ENCODE measurements around the gene KRT6C.

KRT6C gene

GRCh38 chr12:52487211-52487610 lies 13.6 kb upstream of the KRT6C start:
- H3K36me3 ChIP-seq (ENCODE audit: insufficient read depth, low read length), result no peaks in the 10 kb centered on the region
- WGBS, result 60% methylated on average over 1 of the region's 1 CpG

GRCh38 chr12:52486166-52487105 lies 12.8 kb upstream of the KRT6C start:
- Histone ChIP-seq H3K36me3 (ENCODE audit: insufficient read depth, low read length) (no peaks in the 10 kb centered on the region), H3K9ac (ENCODE audit: low read depth, low read length) (no peak overlapping the region), H3K4me1 (ENCODE audit: insufficient read depth, low read length) (no peaks in the 10 kb centered on the region), H3K9me3 (ENCODE audit: insufficient read depth, low read depth, low read length) (no peaks in the 10 kb centered on the region; the same call in 1 of the 2 replicates), H3K4me3 (ENCODE audit: low read length) (no peak overlapping the region), H3K27me3 (ENCODE audit: insufficient read depth, low read length) (no peaks in the 10 kb centered on the region), H3K27ac (ENCODE audit: low read depth, low read length) (no peak overlapping the region)
- WGBS, result 94% methylated on average over 5 of the region's 5 CpGs

More at GRCh38 chr12:52487211-52487610, 13.6 kb upstream of the KRT6C start:
- Histone ChIP-seq H3K27me3 (ENCODE audit: insufficient read depth, low read length) (no peaks in the 10 kb centered on the region), H3K9ac (ENCODE audit: low read depth, low read length) (no peak overlapping the region), H3K9me3 (ENCODE audit: insufficient read depth, low read depth, low read length) (no peaks in the 10 kb centered on the region; the same call in 1 of the 2 replicates), H3K27ac (ENCODE audit: low read depth, low read length) (no peak overlapping the region), H3K4me3 (ENCODE audit: low read length) (no peak overlapping the region), H3K4me1 (ENCODE audit: insufficient read depth, low read length) (no peaks in the 10 kb centered on the region)

GRCh38 chr12:52480073-52480472 lies 6.5 kb upstream of the KRT6C start:
- no peak overlapping the region for H3K27ac ChIP-seq (ENCODE audit: low read depth, low read length)
- WGBS, result 56% methylated on average over 3 of the region's 3 CpGs

GRCh38 chr12:52477651-52478050 lies 4.0 kb upstream of the KRT6C start:
- H3K36me3 ChIP-seq (ENCODE audit: insufficient read depth, low read length), result no peaks in the 10 kb centered on the region
- WGBS, result 83% methylated on average over 1 of the region's 2 CpGs

More at GRCh38 chr12:52480073-52480472, 6.5 kb upstream of the KRT6C start:
- peaks cover 9% of the 10 kb centered on the region; the same call in 1 of the 2 replicates for H3K9me3 ChIP-seq (ENCODE audit: insufficient read depth, low read depth, low read length)
- no peaks in the 10 kb centered on the region for H3K36me3 ChIP-seq (ENCODE audit: insufficient read depth, low read length)
- H3K4me3 ChIP-seq (ENCODE audit: low read length), result no peak overlapping the region
- H3K9ac ChIP-seq (ENCODE audit: low read depth, low read length), result no peak overlapping the region
- no peaks in the 10 kb centered on the region for H3K27me3 ChIP-seq (ENCODE audit: insufficient read depth, low read length)
- H3K4me1 ChIP-seq (ENCODE audit: insufficient read depth, low read length), result no peaks in the 10 kb centered on the region

GRCh38 chr12:52474212-52474611 lies 607 bp upstream of the KRT6C start:
- Histone ChIP-seq H3K27ac (ENCODE audit: low read depth, low read length) (no peak overlapping the region), H3K4me3 (ENCODE audit: low read length) (no peak overlapping the region), H3K36me3 (ENCODE audit: insufficient read depth, low read length) (no peaks in the 10 kb centered on the region), H3K27me3 (ENCODE audit: insufficient read depth, low read length) (no peaks in the 10 kb centered on the region), H3K9me3 (ENCODE audit: insufficient read depth, low read depth, low read length) (0 out of 2 replicates have a peak, but pooled peaks cover under 1% of the 10 kb centered on the region), H3K9ac (ENCODE audit: low read depth, low read length) (no peak overlapping the region), H3K4me1 (ENCODE audit: insufficient read depth, low read length) (no peaks in the 10 kb centered on the region)
- 100% methylated on average over 1 of the region's 2 CpGs for WGBS

More at GRCh38 chr12:52477651-52478050, 4.0 kb upstream of the KRT6C start:
- Histone ChIP-seq H3K9me3 (ENCODE audit: insufficient read depth, low read depth, low read length) (peaks cover 9% of the 10 kb centered on the region; the same call in 1 of the 2 replicates), H3K27me3 (ENCODE audit: insufficient read depth, low read length) (no peaks in the 10 kb centered on the region), H3K4me1 (ENCODE audit: insufficient read depth, low read length) (no peaks in the 10 kb centered on the region), H3K9ac (ENCODE audit: low read depth, low read length) (no peak overlapping the region), H3K27ac (ENCODE audit: low read depth, low read length) (no peak overlapping the region), H3K4me3 (ENCODE audit: low read length) (no peak overlapping the region)

- no peak overlapping the region for H3K9ac ChIP-seq (ENCODE audit: low read depth, low read length)
- H3K27ac ChIP-seq (ENCODE audit: low read depth, low read length), result no peak overlapping the region
- WGBS, result 77% methylated on average over 4 of the region's 4 CpGs
- H3K4me1 ChIP-seq (ENCODE audit: insufficient read depth, low read length), result no peaks in the 10 kb centered on the region
- no peaks in the 10 kb centered on the region for H3K36me3 ChIP-seq (ENCODE audit: insufficient read depth, low read length)
- no peak overlapping the region for H3K4me3 ChIP-seq (ENCODE audit: low read length)
- H3K9me3 ChIP-seq (ENCODE audit: insufficient read depth, low read depth, low read length), result no peaks in the 10 kb centered on the region
- no peaks in the 10 kb centered on the region for H3K27me3 ChIP-seq (ENCODE audit: insufficient read depth, low read length)
Observed at GRCh38 chr12:52469853-52470252, 3.8 kb downstream of the KRT6C start.

GRCh38 chr12:52464897-52465296 lies 8.7 kb downstream of the KRT6C start:
- H3K36me3 ChIP-seq (ENCODE audit: insufficient read depth, low read length), result no peaks in the 10 kb centered on the region
- no peaks in the 10 kb centered on the region for H3K9me3 ChIP-seq (ENCODE audit: insufficient read depth, low read depth, low read length)
- no peak overlapping the region for H3K27ac ChIP-seq (ENCODE audit: low read depth, low read length)
- H3K9ac ChIP-seq (ENCODE audit: low read depth, low read length), result no peak overlapping the region
- WGBS, result 97% methylated on average over 2 of the region's 2 CpGs
- H3K4me3 ChIP-seq (ENCODE audit: low read length), result no peak overlapping the region
- H3K4me1 ChIP-seq (ENCODE audit: insufficient read depth, low read length), result no peaks in the 10 kb centered on the region
- H3K27me3 ChIP-seq (ENCODE audit: insufficient read depth, low read length), result no peaks in the 10 kb centered on the region

GRCh38 chr12:52461693-52462092 lies 11.9 kb downstream of the KRT6C start:
- Histone ChIP-seq H3K4me1 (ENCODE audit: insufficient read depth, low read length) (no peaks in the 10 kb centered on the region), H3K36me3 (ENCODE audit: insufficient read depth, low read length) (no peaks in the 10 kb centered on the region), H3K27me3 (ENCODE audit: insufficient read depth, low read length) (no peaks in the 10 kb centered on the region), H3K4me3 (ENCODE audit: low read length) (no peak overlapping the region), H3K9ac (ENCODE audit: low read depth, low read length) (no peak overlapping the region), H3K9me3 (ENCODE audit: insufficient read depth, low read depth, low read length) (no peaks in the 10 kb centered on the region), H3K27ac (ENCODE audit: low read depth, low read length) (no peak overlapping the region)
- WGBS, result 87% methylated on average over 5 of the region's 5 CpGs

GRCh38 chr12:52458861-52459260 lies 14.7 kb downstream of the KRT6C start:
- WGBS, result 95% methylated on average over 5 of the region's 5 CpGs
- Histone ChIP-seq H3K36me3 (ENCODE audit: insufficient read depth, low read length) (no peaks in the 10 kb centered on the region), H3K27me3 (ENCODE audit: insufficient read depth, low read length) (no peaks in the 10 kb centered on the region), H3K27ac (ENCODE audit: low read depth, low read length) (no peak overlapping the region), H3K9me3 (ENCODE audit: insufficient read depth, low read depth, low read length) (no peaks in the 10 kb centered on the region), H3K4me1 (ENCODE audit: insufficient read depth, low read length) (peaks cover 8% of the 10 kb centered on the region), H3K9ac (ENCODE audit: low read depth, low read length) (no peak overlapping the region), H3K4me3 (ENCODE audit: low read length) (no peak overlapping the region)

- H3K27ac ChIP-seq (ENCODE audit: low read depth, low read length), result no peak overlapping the region
- H3K27me3 ChIP-seq (ENCODE audit: insufficient read depth, low read length), result no peaks in the 10 kb centered on the region
- no peak overlapping the region for H3K9ac ChIP-seq (ENCODE audit: low read depth, low read length)
- no peaks in the 10 kb centered on the region for H3K9me3 ChIP-seq (ENCODE audit: insufficient read depth, low read depth, low read length)
- 100% methylated on average over 1 of the region's 1 CpG for WGBS
- no peaks in the 10 kb centered on the region for H3K36me3 ChIP-seq (ENCODE audit: insufficient read depth, low read length)
- peaks cover 8% of the 10 kb centered on the region for H3K4me1 ChIP-seq (ENCODE audit: insufficient read depth, low read length)
- no peak overlapping the region for H3K4me3 ChIP-seq (ENCODE audit: low read length)
Observed at GRCh38 chr12:52455821-52456220, 17.8 kb downstream of the KRT6C start.

GRCh38 chr12:52454411-52455201 lies 19.0 kb downstream of the KRT6C start:
- WGBS, result 36% methylated on average over 3 of the region's 3 CpGs
- Histone ChIP-seq H3K36me3 (ENCODE audit: insufficient read depth, low read length) (no peaks in the 10 kb centered on the region), H3K9ac (ENCODE audit: low read depth, low read length) (no peak overlapping the region), H3K4me3 (ENCODE audit: low read length) (no peak overlapping the region), H3K27ac (ENCODE audit: low read depth, low read length) (peak overlapping the region; percentile 50; the same call in 1 of the 2 replicates), H3K9me3 (ENCODE audit: insufficient read depth, low read depth, low read length) (no peaks in the 10 kb centered on the region), H3K4me1 (ENCODE audit: insufficient read depth, low read length) (peaks cover 8% of the 10 kb centered on the region), H3K27me3 (ENCODE audit: insufficient read depth, low read length) (no peaks in the 10 kb centered on the region)
